Keratinocyte (primary cell): ENCODE results near the gene EPS8L2. TPM values are rescaled to one million over a fixed set of nuclear protein-coding genes. Genes with fewer than 3 reads are reported as not detected.

Source experiments
- DNase-seq: peaks from one replicate; pipeline ENCODE4 v3.0.0-alpha.2; 2011; ENCODE audit warnings: low read depth, missing footprints, low spot score
- FAIRE-seq: peaks from 2 replicates; lab custom pipeline; 2011; peaks lifted over from hg19 to GRCh38; lab: Jason Lieb, UNC
- H2AFZ ChIP-seq: 2 replicates; pipeline ENCODE4 v1.6.0; 2012; ENCODE audit warnings: low read length, control low read depth, inconsistent platforms; ENCODE audit not compliant: control insufficient read depth
- H3K27ac ChIP-seq: 2 replicates; pipeline ENCODE4 v1.5.1; 2011; ENCODE audit warnings: low read length; ENCODE audit not compliant: control insufficient read depth, insufficient read depth
- H3K27me3 ChIP-seq: 3 replicates; pipeline ENCODE4 v1.6.0; 2011; ENCODE audit warnings: low read length; ENCODE audit not compliant: control insufficient read depth, insufficient read depth; ENCODE audit errors: extremely low read depth
- H3K36me3 ChIP-seq, 2 experiments: 2 replicates in 1 of 2; 3 replicates in 1 of 2; pipeline ENCODE4 v1.5.1; 2011; ENCODE audit warnings: low read length in 2 of 2, mild to moderate bottlenecking in 1 of 2; ENCODE audit not compliant: control insufficient read depth in 2 of 2, insufficient read depth in 2 of 2; ENCODE audit errors: extremely low read depth in 1 of 2
- H3K4me1 ChIP-seq: 3 replicates; pipeline ENCODE4 v1.5.1; 2011; ENCODE audit warnings: low read length; ENCODE audit not compliant: control insufficient read depth, insufficient read depth; ENCODE audit errors: extremely low read depth
- H3K4me2 ChIP-seq: 3 replicates; pipeline ENCODE4 v1.6.0; 2011; ENCODE audit warnings: low read depth, low read length; ENCODE audit not compliant: control insufficient read depth, insufficient read depth; ENCODE audit errors: extremely low read depth
- H3K4me3 ChIP-seq, 3 experiments: fragments of 200-600 bp in 1 of 3; sonication (generic) in 1 of 3; 2 replicates in 2 of 3; 3 replicates in 1 of 3; pipeline ENCODE4 v1.5.1; 2011 to 2016; ENCODE audit warnings: low read length in 3 of 3, mild to moderate bottlenecking in 3 of 3, control low read depth in 2 of 3, inconsistent platforms in 1 of 3, low read depth in 1 of 3, mixed read lengths in 1 of 3, mixed run types in 1 of 3, moderate library complexity in 1 of 3; ENCODE audit not compliant: control insufficient read depth in 2 of 3, insufficient read depth in 2 of 3; ENCODE audit errors: extremely low read depth in 1 of 3
- H3K79me2 ChIP-seq: 2 replicates; pipeline ENCODE4 v1.6.0; 2012; ENCODE audit warnings: low read length; ENCODE audit not compliant: control insufficient read depth, insufficient read depth
- H3K9ac ChIP-seq: 3 replicates; pipeline ENCODE4 v1.6.0; 2011; ENCODE audit warnings: low read length; ENCODE audit not compliant: control insufficient read depth, insufficient read depth; ENCODE audit errors: extremely low read depth
- H3K9me1 ChIP-seq: 3 replicates; pipeline ENCODE4 v1.6.0; 2011; ENCODE audit warnings: low read length; ENCODE audit not compliant: control insufficient read depth, insufficient read depth; ENCODE audit errors: extremely low read depth
- H3K9me3 ChIP-seq: 2 replicates; pipeline ENCODE4 v1.5.1; 2012; ENCODE audit warnings: low read depth, low read length; ENCODE audit not compliant: control insufficient read depth
- H4K20me1 ChIP-seq: 3 replicates; pipeline ENCODE4 v1.6.0; 2011; ENCODE audit warnings: low read length; ENCODE audit not compliant: control insufficient read depth, insufficient read depth; ENCODE audit errors: extremely low read depth
- CTCF ChIP-seq, 3 experiments: IDR thresholded peaks in 1 of 3; conservative IDR thresholded peaks in 1 of 3; optimal IDR thresholded peaks in 1 of 3; 2 replicates in 2 of 3; 3 replicates in 1 of 3; pipeline versions ENCODE3 to v1.5.1; 2011; ENCODE audit warnings: low read length in 3 of 3, mild to moderate bottlenecking in 3 of 3, moderate library complexity in 2 of 3, control low read depth in 1 of 3, inconsistent platforms in 1 of 3; ENCODE audit not compliant: insufficient read depth in 2 of 3; ENCODE audit errors: extremely low read depth in 1 of 3
- EZH2 ChIP-seq: IDR thresholded peaks from one replicate; pipeline ENCODE4 v1.6.1; 2012; ENCODE audit warnings: inconsistent platforms, mild to moderate bottlenecking, low read length, moderate library complexity
- dilution Hi-C: fragments of 300-500 bp; cut with MboI; formaldehyde crosslinking; loops from one replicate; pipeline ENCODE4 v1.7.0; 2020; ENCODE audit warnings: low sequenced_read_pairs; ENCODE audit not compliant: extremely low pct_ligation_motif_present
- polyA plus RNA-seq, 5 experiments: library from polyadenylated mRNA; depleted of rRNA in 3 of 5; stranded (reverse) in 3 of 5; stranded (forward) in 1 of 5; unstranded in 1 of 5; fragments of >200 nt; gene quantifications; 1 replicate in 1 of 5; 2 replicates in 3 of 5; 3 replicates in 1 of 5; pipeline versions ENCODE4 v1.2.1 to v1.2.3, GENCODE V29; 2011 to 2012; ENCODE audit warnings: missing spikeins in 2 of 5, low read depth in 1 of 5, low replicate concordance in 1 of 5

Gene EPS8L2
- polyA plus RNA-seq, 1 donor (not counting 4 experiments of a cell fraction or from before 2014, with no cell fraction given): 114 TPM

- no peaks in the 10 kb centered on the region for H3K9me1 ChIP-seq
- no peaks in the 10 kb centered on the region for H3K27me3 ChIP-seq
- dilution Hi-C loops: no loop called here
- FAIRE-seq (no peak), DNase-seq (no peak)
- peaks cover 8 to 9% of the 10 kb centered on the region in 2 experiments for H3K36me3 ChIP-seq
- peaks cover 2% of the 10 kb centered on the region for H3K79me2 ChIP-seq
- no peaks in the 10 kb centered on the region for H4K20me1 ChIP-seq
- no peak overlapping the region for H3K4me3 ChIP-seq
- no peak overlapping the region for H2AFZ ChIP-seq
- no peaks in the 10 kb centered on the region for H3K9me3 ChIP-seq
- no peak overlapping the region for H3K27ac ChIP-seq
- H3K4me2 ChIP-seq: no peak overlapping the region
- no peak for TF ChIP-seq EZH2
- TF ChIP-seq CTCF (optimal IDR thresholded peaks at IDR 0.05 in 1 of 3, IDR thresholded peaks at IDR 0.05 in 1 of 3, conservative IDR thresholded peaks at IDR 0.05 in 1 of 3; ENCODE audit: extremely low read depth in 1 of 3, insufficient read depth in 2 of 3, low read length in 3 of 3): no peak
- H3K9ac ChIP-seq: no peak overlapping the region
- peaks cover 7% of the 10 kb centered on the region for H3K4me1 ChIP-seq
These were observed 46.4 kb upstream of the EPS8L2 start for GRCh38 chr11:659532-660085.

- dilution Hi-C loops: no loop called here
- FAIRE-seq: no peak
- H3K36me3 ChIP-seq: peaks cover 8 to 9% of the 10 kb centered on the region in 2 experiments
These were observed 45.8 kb upstream of the EPS8L2 start for GRCh38 chr11:660281-660680.

More at GRCh38 chr11:660281-660680, 45.8 kb upstream of the EPS8L2 start:
- H3K27me3 ChIP-seq: no peaks in the 10 kb centered on the region
- H3K4me3 ChIP-seq: no peak overlapping the region
- no peaks in the 10 kb centered on the region for H3K9me3 ChIP-seq
- H3K27ac ChIP-seq: no peak overlapping the region
- peaks cover 2% of the 10 kb centered on the region for H3K79me2 ChIP-seq
- no peaks in the 10 kb centered on the region for H3K9me1 ChIP-seq
- TF ChIP-seq EZH2 (no peak), CTCF (optimal IDR thresholded peaks at IDR 0.05 in 1 of 3, IDR thresholded peaks at IDR 0.05 in 1 of 3, conservative IDR thresholded peaks at IDR 0.05 in 1 of 3; ENCODE audit: extremely low read depth in 1 of 3, insufficient read depth in 2 of 3, low read length in 3 of 3) (no peak)
- no peaks in the 10 kb centered on the region for H4K20me1 ChIP-seq
- no peak for DNase-seq
- no peak overlapping the region for H3K9ac ChIP-seq
- no peak overlapping the region for H2AFZ ChIP-seq
- no peak overlapping the region for H3K4me2 ChIP-seq
- H3K4me1 ChIP-seq: peaks cover 7% of the 10 kb centered on the region
